ENCODE data around the gene EVI5L.

Gene EVI5L

GRCh38 chr19:7788178-7788932 lies 41.7 kb upstream of the EVI5L start:
- TF ChIP-seq CTCF (IDR thresholded peaks at IDR 0.05; ENCODE audit: low read depth, low read length, poor library complexity, severe bottlenecking) (no peak), EZH2phosphoT487 (IDR thresholded peaks at IDR 0.05; ENCODE audit: borderline replicate concordance, low read length) (no peak)
- H3K27me3 ChIP-seq (ENCODE audit: control insufficient read depth, low read length) = peaks cover 9% of the 10 kb centered on the region
- H3K9me3 ChIP-seq (ENCODE audit: control insufficient read depth, insufficient read depth, low read length) = peaks cover 6% of the 10 kb centered on the region; the same call in 1 of the 2 replicates
- H3K4me1 ChIP-seq (ENCODE audit: control insufficient read depth, low read length) = no peaks in the 10 kb centered on the region
- no peak overlapping the region for H3K4me2 ChIP-seq (ENCODE audit: low read length)
- H3K36me3 ChIP-seq (ENCODE audit: control insufficient read depth, low read length) = no peaks in the 10 kb centered on the region
- H3K4me3 ChIP-seq (ENCODE audit: low read length) = no peak overlapping the region
- no peaks in the 10 kb centered on the region for H3F3A ChIP-seq (ENCODE audit: control insufficient read depth, insufficient read depth)
- no peaks in the 10 kb centered on the region for H3K9me2 ChIP-seq (replicated peaks; ENCODE audit: control insufficient read depth, low read length)
- no peaks in the 10 kb centered on the region for H3K79me2 ChIP-seq (ENCODE audit: control insufficient read depth, low read length)
- H3K27ac ChIP-seq (ENCODE audit: low read depth, low read length) = no peak overlapping the region
- H4K20me1 ChIP-seq (ENCODE audit: control insufficient read depth, insufficient read depth, low read depth, low read length) = no peaks in the 10 kb centered on the region

- Histone ChIP-seq H3K4me2 (ENCODE audit: low read length) (no peak overlapping the region), H3F3A (ENCODE audit: control insufficient read depth, insufficient read depth) (no peaks in the 10 kb centered on the region), H4K20me1 (ENCODE audit: control insufficient read depth, insufficient read depth, low read depth, low read length) (no peaks in the 10 kb centered on the region), H3K27ac (ENCODE audit: low read depth, low read length) (no peak overlapping the region), H3K9me3 (ENCODE audit: control insufficient read depth, insufficient read depth, low read length) (peaks cover 6% of the 10 kb centered on the region; the same call in 1 of the 2 replicates), H3K36me3 (ENCODE audit: control insufficient read depth, low read length) (no peaks in the 10 kb centered on the region), H3K4me1 (ENCODE audit: control insufficient read depth, low read length) (no peaks in the 10 kb centered on the region), H3K27me3 (ENCODE audit: control insufficient read depth, low read length) (peaks cover 7% of the 10 kb centered on the region), H3K4me3 (ENCODE audit: low read length) (no peak overlapping the region), H3K79me2 (ENCODE audit: control insufficient read depth, low read length) (no peaks in the 10 kb centered on the region), H3K9me2 (replicated peaks; ENCODE audit: control insufficient read depth, low read length) (no peaks in the 10 kb centered on the region)
- TF ChIP-seq EZH2phosphoT487 (IDR thresholded peaks at IDR 0.05; ENCODE audit: borderline replicate concordance, low read length) (no peak), CTCF (IDR thresholded peaks at IDR 0.05; ENCODE audit: low read depth, low read length, poor library complexity, severe bottlenecking) (no peak)
These were observed 41.1 kb upstream of the EVI5L start for GRCh38 chr19:7788933-7789323.

- Histone ChIP-seq H3K9me2 (replicated peaks; ENCODE audit: control insufficient read depth, low read length) (no peaks in the 10 kb centered on the region), H3K4me2 (ENCODE audit: low read length) (no peak overlapping the region), H3K4me1 (ENCODE audit: control insufficient read depth, low read length) (no peaks in the 10 kb centered on the region)
These were observed 40.6 kb upstream of the EVI5L start for GRCh38 chr19:7789447-7789846.

More at GRCh38 chr19:7789447-7789846, 40.6 kb upstream of the EVI5L start:
- Histone ChIP-seq H3K27ac (ENCODE audit: low read depth, low read length) (no peak overlapping the region), H3K36me3 (ENCODE audit: control insufficient read depth, low read length) (no peaks in the 10 kb centered on the region), H4K20me1 (ENCODE audit: control insufficient read depth, insufficient read depth, low read depth, low read length) (no peaks in the 10 kb centered on the region), H3F3A (ENCODE audit: control insufficient read depth, insufficient read depth) (no peaks in the 10 kb centered on the region), H3K4me3 (ENCODE audit: low read length) (no peak overlapping the region), H3K27me3 (ENCODE audit: control insufficient read depth, low read length) (0 out of 2 replicates have a peak, but pooled peaks cover 2% of the 10 kb centered on the region), H3K79me2 (ENCODE audit: control insufficient read depth, low read length) (no peaks in the 10 kb centered on the region), H3K9me3 (ENCODE audit: control insufficient read depth, insufficient read depth, low read length) (peaks cover 6% of the 10 kb centered on the region; the same call in 1 of the 2 replicates)
- TF ChIP-seq EZH2phosphoT487 (IDR thresholded peaks at IDR 0.05; ENCODE audit: borderline replicate concordance, low read length) (no peak), CTCF (IDR thresholded peaks at IDR 0.05; ENCODE audit: low read depth, low read length, poor library complexity, severe bottlenecking) (no peak)
